DMS153 (cell line): ENCODE results near the gene ENTREP1.
"Not testable (repeated sequence)": the region's sequence is repeated elsewhere in the genome, so short reads cannot be mapped to it uniquely, and the experiment has no call there.

Experiments used
- DNase-seq: peaks from one replicate; lab custom pipeline; 2025; lab: John Stamatoyannopoulos, UW

Gene ENTREP1

GRCh38 chr9:69411931-69412740 lies 87.1 kb downstream of the ENTREP1 start:
- DNase-seq: no peak

- DNase-seq: no peak
Measured at GRCh38 chr9:69412741-69413150, 87.7 kb downstream of the ENTREP1 start.

GRCh38 chr9:69420611-69421270 lies 95.7 kb downstream of the ENTREP1 start:
- DNase-seq: no peak

- DNase-seq: peak; percentile 28
Measured at GRCh38 chr9:69421908-69422801, 97.1 kb downstream of the ENTREP1 start.

GRCh38 chr9:69425136-69425801 lies 100.3 kb downstream of the ENTREP1 start:
- no peak for DNase-seq

- DNase-seq: no peak
Measured at GRCh38 chr9:69427286-69427685, 102.3 kb downstream of the ENTREP1 start.

- DNase-seq: no peak
Measured at GRCh38 chr9:69428017-69428785, 103.2 kb downstream of the ENTREP1 start.

GRCh38 chr9:69429281-69429680 lies 104.3 kb downstream of the ENTREP1 start:
- DNase-seq: no peak

GRCh38 chr9:69430206-69430605 lies 105.2 kb downstream of the ENTREP1 start:
- DNase-seq: no peak

GRCh38 chr9:69431203-69431602 lies 106.2 kb downstream of the ENTREP1 start:
- DNase-seq: no peak

GRCh38 chr9:69431777-69432176 lies 106.8 kb downstream of the ENTREP1 start:
- DNase-seq: no peak

GRCh38 chr9:69432623-69433022 lies 107.6 kb downstream of the ENTREP1 start:
- no peak for DNase-seq

GRCh38 chr9:69433392-69433791 lies 108.4 kb downstream of the ENTREP1 start:
- no peak for DNase-seq

- DNase-seq: no peak
Measured at GRCh38 chr9:69433968-69434367, 109.0 kb downstream of the ENTREP1 start.

- DNase-seq: not testable (repeated sequence)
Measured at GRCh38 chr9:69439654-69440053, 114.6 kb downstream of the ENTREP1 start.

- DNase-seq: not testable (repeated sequence)
Measured at GRCh38 chr9:69440254-69440955, 115.4 kb downstream of the ENTREP1 start.
